NCI-H524 treated with DMSO at 0.1 percent for 48 hours (cell line): ENCODE data around the gene LXN.
"Not testable (repeated sequence)": the region's sequence is repeated elsewhere in the genome, so short reads cannot be mapped to it uniquely, and the experiment has no call there.

Source experiments
- DNase-seq: peaks from one replicate; lab custom pipeline; 2025; lab: John Stamatoyannopoulos, UW

Gene LXN, protein sequence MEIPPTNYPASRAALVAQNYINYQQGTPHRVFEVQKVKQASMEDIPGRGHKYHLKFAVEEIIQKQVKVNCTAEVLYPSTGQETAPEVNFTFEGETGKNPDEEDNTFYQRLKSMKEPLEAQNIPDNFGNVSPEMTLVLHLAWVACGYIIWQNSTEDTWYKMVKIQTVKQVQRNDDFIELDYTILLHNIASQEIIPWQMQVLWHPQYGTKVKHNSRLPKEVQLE

DNA sequence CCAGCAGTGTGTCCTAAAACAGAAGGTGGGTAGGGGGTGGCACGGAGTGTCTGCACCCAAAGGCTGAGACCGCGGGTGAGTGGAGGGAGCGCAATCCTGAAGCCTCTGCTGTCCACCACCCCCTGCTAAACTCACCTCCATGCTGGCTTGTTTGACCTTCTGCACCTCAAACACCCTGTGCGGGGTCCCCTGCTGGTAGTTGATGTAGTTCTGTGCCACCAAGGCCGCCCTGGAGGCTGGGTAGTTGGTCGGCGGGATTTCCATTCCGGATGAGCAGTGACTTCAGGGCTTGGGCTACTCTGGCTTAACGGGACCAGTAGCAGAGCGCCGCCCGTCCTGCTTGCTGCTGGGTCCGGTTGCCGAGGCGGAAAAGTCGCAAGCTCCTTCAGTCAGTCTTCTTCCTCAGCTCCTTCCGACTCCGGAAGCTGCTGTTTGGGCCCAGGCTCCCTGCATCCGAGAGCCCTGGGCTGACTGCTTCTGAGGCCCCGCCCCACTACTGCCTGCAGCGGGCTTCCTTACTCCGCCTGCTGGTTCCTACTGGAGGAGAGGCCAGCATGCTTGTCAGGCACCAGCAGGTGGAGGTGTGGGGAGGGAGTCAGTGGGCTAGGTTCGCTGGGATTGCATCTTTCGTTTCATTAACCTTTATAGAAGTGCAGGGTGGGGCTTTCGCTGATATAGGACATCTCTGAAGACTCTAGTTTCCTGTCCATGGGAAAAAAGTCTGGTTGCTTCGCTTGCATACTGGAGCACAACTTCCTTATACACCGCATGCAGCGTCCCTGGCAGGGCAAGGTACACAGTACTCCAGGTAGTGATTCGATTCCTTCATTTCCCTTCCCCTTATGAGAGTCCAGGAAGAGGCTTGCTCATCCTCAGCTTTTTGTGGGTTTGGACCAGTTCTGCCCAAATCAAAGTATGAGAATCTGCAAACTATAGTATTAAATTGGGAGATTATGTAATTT lies at the start of gene LXN:
Gene LXN (minus strand): TSS at position 434 of the 962 bp plus-strand sequence. CDS start 170 bp downstream, at position 264.
- DNase-seq, result no peak

DNA sequence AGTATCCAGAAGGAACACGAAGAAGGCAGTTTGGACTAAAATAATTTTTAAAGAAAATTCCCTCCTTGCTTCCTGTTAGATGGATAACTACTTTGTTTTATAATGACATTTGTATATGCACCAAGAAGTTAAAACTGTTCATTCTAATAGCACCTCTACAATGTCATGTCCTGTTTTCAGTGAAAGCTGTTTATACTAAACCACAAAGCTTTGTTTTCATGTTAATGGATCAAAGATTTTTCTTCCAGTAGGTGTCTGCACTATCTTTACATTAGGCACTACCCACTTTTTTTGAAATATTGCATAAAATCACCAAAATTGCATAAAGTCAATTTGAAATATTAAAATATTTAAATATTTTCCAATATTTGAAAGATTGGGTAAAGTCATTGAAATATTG lies 49.7 kb upstream of the LXN start:
- no peak for DNase-seq

DNA sequence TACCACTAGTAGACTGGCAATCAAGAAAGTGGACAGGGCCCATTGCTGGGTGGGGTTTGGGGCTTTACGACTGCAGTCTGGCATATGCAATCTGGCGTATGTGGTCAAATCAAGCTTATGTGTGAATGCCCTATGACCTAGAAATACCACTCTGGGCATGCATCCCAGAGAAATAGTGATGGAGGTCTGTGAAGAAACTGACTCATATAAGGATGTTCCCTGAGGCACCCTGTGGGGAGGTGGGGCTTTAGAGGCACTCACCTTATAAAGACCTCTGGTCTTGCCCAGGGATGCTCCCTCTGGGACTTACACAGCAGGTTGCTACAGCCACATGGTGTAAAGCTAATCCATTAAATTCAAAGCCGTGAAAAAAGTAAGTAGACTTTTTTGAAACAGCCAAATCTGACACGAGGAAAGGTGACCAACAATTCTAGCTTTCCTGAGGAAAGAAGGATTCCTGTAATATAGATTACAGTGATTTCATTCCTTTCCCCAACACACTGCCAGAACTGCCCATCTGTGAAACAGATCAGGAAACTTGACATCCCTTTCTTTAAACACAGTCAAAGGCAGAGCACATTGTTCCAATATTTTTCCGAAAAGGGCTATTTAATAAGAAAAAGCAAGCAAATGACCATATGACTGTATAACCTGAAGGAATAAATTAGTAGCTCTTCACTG lies 46.2 kb upstream of the LXN start:
- no peak for DNase-seq

DNA sequence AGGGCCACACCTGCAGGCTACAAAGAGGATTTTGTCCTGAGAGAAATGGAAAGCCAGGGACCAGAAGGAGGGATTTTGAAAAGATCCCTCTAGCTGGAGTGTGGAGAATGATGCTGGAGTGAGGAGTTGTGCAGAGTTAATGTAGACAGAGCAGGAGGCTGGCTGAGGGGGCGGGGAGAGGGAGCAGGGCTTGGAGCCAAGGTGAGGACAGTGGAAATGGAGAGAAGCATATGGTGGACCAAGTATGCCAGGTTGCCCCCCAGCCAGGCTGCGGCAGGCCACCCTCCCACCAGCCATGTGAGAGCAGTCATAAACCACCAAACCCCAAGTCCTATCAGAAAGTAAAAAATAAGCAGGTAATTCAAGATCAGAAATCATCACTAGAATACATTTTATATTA lies 45.1 kb upstream of the LXN start:
- DNase-seq, result no peak

DNA sequence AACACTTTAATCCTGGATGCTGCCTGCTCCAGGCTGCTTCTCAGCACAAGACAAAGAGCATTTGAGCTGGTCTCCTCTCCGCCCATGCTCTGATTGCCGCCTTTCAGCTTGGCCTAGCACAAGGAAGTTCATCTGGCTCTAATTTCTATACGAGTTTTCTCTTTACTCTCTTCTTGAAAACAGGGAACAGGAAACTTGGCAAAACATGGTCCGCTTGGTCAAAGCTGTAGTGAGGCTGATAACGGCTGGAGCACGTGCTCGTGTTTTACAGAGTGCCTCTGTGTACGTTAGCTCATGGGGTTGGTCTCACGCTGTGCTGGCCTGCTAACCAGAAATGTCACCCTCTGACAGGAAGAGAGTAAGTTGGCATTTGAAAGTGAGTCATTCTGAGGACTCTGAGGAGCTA lies 40.6 kb upstream of the LXN start:
- no peak for DNase-seq

DNA sequence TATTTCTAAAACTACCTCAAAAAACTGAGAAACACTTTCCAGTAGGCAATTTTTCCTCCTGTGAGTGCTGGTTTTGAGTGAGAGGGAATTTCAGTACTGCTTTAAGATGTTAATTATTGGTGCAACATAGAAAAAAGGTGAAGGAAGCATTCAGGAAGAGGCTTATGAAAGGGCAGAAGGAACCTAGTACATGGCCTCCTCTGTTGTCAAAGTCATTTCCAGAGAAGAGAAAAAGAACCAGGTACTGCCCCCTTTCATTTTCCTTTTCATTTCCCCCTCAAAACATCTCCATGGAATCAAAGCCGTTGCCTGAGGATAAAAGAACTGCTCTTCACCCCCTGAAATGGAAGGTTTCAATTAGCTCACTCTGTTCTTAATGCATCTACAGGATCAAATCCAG lies 40.0 kb upstream of the LXN start:
- no peak for DNase-seq

DNA sequence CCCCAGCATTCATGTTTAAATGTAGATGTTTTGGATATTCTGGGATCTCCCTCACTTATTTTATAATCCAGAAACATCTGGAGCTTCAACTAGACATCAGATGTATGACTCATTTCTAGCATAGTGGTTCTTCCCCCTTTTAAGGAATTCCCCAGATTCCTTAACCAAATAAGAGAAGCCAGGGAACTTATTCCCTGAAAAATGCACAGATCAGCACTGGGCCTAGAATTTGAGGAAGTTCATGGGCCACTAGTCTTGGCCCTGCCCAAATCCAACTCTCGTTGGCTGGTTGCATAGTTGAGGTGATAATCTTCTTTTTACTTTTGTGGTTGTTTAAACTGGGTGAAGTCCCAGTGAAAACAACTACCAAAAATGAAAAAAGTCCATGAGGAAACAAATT lies 39.4 kb upstream of the LXN start:
- no peak for DNase-seq

DNA sequence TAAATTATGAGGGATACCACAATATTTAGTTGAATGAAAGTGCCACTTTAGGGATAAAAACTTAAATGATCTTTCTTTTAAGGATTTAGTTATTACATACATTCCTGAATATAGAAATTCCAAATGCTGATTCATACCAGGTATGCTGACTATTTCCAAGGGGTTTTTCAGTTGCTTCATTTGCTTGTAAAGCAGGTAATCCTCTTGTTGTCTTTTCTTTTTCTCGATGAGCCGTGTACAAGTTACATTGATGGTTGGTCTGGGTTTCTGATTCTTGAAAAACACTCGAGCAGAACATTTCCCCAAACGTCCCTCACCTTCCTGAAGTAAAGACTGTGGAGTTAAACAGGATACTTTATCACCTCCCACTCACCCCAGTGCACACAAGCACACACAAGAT lies 38.2 kb upstream of the LXN start:
- DNase-seq, result no peak

DNA sequence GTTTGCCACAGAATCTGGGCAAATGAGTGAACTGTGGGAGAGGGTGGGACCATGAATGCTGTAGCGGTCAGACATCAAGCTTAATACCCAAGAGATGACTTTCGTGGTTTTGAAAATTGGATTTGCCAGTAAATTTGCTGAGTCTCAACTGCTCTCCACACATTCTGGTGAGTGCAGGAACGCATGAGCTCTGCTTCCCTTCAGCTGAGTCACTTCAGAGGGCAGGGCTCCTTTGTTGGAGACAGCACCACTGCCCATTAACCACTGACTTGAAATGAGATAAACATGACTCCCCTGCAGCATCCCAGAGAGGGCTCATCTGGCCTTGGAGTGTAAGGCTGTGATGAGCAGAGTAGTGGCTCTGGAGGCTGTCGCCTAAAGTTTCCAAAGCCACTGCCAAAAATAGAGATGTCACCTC lies 37.2 kb upstream of the LXN start:
- no peak for DNase-seq

DNA sequence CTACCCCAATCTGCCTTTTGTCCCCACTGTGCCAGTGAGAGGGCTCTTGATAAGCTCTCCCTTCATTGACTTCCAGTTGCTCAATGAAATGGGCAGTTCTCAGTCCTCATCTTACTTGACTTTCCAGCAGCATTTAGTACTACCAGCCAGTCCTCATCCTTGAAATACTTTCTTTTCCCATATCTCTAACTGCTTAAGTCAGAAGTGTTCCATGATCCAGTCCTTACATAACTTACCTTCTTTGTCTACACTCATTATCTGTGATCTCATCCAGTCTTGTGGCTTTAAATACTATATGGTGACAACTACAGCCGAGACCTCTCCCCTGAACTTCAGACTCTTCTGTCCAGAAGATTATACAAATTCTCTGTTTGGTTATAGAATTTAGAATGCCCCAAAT lies 31.1 kb upstream of the LXN start:
- DNase-seq, result no peak

DNA sequence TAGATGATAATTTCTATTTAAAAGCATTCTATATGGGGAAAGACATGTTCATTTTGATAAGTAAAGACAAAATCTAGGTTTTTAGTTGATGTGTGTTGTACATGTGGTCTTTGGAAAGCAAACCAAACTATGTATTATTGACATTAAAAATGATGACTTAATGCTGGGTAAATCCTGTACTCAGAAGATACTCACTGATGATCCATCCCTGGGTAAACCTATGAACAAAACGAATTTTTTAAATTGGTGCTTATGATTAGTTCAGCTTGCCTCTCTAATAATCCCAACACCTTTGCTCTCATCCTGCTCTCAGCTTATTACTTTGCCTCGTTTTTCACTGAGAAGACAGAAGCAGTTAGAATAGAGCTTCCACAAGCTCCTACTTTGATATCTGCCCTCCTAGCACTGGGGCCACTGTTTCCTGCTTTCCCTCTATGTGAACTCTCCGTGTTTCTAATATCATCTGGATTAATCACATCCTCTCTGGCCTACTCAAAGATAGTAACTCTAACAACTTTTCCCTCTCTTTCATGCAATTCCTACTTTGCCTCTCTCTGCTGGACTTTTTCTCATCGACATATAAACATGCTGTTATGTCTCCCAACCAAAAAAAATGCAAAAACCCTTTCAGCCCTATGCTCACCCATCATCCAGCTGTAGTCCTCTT lies 30.5 kb upstream of the LXN start:
- DNase-seq, result no peak

DNA sequence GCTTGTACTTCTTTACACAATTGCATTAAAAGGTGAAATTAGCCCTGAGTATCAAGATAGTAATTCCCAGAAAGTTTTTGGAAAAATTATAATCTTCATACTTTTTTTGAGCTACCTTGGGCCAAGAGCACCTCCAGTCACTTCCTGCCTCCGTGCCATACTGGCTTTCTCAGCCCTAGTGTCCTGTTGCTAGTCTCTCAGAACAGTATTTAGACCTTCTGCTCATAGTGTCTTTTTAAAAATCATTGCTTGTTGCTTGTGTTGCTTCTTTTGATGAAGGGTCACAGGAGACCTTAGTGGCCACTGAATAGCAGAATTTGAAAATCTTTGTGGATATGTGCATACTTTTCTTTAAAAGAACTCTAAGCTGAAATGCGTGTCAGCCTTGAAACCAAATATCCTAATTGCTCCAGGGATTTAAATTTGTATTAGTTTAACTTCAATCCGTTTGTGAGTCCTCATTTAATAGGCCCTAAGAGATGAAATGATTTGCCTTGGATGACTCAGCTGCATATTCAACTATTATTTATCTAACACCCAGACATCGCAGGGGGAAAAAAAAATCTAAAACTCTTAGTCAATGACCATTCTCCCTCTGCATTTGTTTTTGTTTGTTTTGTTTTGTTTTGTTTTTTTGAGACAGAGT lies 29.1 kb upstream of the LXN start:
- no peak for DNase-seq

DNA sequence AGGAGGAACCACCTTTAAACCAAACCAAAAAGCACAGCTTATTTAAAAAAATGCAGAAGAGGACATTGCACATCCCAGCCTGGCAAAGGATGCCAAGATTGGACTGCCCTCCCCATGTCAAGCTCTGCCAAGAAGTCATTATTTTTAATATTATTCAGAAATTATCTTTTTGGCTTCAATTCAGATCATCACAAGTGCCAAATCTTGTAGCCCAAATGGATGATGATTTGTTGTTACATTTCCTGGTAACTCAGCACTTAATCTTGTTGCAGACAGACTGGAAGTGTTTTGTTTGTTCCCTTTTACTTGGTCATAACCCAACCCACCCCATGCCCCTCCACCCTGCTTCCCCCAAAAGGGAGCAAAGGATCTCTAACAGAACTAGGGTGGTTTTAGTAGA lies 28.1 kb upstream of the LXN start:
- no peak for DNase-seq

DNA sequence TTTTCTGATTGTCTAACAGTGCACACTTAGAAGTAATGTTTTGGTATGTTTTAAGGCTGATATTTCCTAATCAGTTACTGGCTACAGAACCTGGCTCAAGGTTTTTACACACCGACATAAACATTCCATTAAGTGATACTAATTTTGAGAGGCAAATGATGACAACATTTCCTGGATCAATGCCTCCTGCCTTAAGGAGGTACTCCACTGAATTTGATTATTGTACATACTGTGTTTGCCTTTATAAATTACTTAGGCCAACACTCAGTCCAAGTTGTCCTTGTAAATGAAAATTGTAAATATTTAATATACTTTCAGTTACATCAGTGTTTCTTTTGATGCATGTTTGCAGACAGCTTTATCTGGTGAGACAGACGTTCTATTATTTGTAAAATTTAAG lies 24.2 kb upstream of the LXN start:
- no peak for DNase-seq

DNA sequence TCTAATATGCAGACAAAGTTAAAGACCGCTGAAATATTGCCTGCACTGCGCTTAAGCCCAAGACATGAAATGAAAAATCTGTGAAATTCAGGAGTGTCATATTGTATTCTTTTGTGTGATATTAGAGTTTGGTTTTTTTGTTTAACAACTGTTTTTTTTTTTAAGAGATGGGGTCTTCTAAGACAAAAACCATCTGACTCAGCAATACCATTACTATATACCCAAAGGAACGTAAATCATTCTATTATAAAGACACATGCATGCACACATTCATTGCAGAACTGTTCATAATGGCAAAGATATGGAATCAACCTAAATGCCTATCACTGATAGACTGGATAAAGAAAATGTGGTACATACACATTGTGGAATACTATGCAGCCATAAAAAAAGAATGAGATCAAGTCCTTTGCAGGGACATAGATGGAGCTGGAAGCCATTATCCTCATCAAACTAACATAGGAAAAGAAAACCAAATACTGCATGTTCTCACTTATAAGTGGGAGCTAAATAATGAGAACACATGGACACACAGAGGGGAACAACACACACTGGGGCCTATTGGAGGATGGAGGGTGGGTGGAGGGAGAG lies 21.5 kb upstream of the LXN start:
- not testable (repeated sequence) for DNase-seq

DNA sequence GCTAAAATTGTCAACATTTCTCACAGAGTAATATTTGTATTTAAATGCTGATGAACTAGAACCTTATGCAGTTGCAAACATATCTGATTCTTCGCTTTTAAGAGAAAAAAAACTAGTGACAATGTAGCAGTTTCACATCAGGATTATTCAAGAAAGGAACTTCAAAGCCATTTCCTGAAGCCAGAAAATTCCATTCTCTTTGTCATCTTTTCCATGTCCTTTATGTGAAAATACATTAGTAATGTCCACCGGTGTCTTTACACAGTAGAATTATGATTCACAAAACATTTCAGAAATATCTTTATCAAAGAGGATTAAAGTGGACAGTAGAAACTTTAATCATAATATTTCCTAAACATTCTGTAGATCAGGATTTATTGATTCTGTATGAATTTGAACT lies 12.7 kb upstream of the LXN start:
- DNase-seq, result no peak

DNA sequence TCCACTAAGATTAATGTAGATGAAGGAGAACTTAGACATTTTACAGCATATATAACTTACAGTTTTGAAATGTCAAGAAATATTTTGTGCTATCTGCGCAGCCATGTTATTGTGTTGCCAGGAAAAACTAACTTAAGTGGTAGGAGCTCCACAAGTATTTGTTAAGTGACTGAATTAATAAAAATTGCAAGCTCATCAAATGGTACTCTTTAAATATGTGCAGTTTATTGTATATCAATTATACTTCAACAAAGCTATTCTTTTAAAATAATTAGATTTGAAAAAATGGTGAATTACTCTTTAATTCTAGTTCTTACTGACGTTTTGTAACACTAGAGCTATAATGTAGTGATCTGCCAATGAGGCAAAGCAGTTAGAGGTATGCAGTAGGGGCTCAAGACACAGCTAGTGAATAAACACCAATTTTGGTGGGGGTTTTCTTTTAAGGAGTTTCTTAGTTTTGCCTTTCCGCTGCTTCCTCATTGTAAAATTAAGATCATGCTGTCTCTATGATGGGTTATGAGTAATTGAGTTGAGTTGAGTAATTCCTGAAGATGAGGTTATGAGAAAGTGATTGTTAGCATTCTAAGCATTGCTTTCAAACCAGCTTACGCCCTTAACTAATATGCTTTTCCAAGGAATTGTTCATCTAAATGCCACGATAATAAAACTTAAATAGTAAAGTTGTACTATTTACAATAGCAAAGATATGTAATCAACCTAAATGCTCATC lies 10.9 kb upstream of the LXN start:
- DNase-seq, result no peak

DNA sequence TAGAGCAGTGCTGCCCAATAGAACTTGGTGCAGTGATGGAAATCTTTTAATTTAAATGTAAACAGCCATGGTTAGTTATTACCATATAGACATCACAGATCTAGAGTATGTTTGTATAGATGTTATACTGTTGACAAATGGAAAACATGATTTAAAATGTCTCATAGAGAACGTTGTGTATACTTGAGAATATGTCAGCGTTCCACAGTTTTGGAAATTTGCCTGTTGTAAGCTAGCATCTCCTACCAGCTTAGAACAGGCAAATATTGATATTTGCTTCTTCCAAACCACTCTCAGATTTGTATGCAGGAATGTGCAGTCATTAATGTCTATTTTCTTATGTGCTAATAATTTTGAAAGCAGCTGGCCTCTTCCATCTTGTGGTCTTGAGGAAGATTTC lies 8.4 kb upstream of the LXN start:
- no peak for DNase-seq

DNA sequence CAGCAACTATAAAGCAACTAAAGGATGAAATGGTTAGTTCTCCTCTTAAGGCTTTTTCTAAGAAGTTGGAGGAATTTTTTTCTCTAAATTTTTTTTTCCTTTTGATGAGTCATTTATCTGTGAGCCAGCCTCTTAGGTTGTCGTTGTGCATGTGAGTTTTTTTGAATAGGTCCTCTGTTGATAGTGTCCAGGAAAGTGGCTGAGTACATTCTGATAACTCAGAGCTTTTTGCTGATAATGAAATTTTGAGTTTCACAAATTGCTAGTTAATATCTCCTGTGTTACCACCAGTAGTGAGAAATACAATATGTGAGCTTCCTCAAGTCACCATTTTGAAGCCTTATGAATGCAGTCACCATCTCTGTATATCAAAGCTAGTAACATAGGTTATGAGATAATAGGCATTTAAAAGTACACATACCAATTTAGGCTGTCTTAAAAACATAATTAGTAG lies 7.1 kb upstream of the LXN start:
- no peak for DNase-seq

DNA sequence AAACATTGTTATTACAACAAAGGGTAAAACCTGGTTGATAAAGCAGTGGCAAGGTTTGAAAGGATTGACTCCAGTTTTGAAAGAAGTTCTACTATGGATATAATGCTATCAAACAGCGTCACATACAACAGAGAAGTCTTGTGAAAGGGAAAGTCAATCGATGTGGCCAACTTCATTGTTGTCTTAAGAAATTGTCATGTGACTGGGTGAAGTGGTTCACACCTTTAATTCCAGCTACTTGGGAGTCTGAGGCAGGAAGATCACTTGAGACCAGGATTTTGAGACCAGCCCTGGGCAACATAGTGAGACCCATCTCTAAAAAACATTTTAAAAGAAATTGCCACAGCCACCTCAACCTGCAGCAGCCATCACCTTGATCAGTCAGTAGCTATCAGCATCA lies 6.2 kb upstream of the LXN start:
- DNase-seq, result no peak

DNA sequence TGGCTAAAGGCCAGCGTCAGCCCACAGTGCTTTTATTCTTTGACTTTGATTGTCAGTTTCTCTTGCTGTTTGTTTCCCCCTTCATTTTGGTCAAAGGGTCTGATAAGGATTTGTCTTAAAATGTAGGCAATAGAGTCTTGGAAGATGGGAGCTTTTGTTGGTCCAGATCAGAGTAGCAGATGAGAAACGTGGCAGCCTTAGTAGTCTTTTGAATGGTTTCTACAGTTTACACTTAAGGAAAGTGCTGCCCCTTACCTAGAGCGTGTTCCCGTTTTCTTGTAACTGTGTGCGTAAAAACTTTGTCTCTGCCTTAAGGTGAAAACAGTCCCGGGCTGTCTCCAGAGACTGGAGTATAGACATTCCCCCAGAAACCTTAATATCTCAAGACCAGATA lies 630 bp downstream of the LXN start:
- DNase-seq, result no peak
